ENCODE results near the gene P2RY1.
"Not testable (repeated sequence)": the region's sequence is repeated elsewhere in the genome, so short reads cannot be mapped to it uniquely, and the experiment has no call there.

Gene P2RY1

DNA sequence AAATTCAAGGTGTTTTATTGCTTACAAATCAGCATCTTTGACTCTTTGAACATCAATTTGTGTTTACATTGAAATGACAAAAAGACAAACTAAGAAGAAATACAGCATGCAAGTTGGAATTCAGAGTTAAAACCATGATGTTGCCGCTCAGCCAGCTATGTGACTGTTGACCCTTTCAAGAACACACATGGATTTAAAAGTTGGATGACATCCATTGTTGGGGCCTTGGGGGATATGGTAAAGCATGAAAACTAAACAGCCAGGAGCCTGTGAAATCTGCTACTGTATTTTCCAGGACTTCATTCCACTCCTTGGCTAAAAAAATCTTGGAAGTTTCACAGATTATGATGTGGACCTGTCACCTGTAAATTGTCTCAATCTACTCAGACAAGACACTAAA is 4.6 kb downstream of the P2RY1 start:
- no peak overlapping the region for H3K27ac ChIP-seq
- TF ChIP-seq CTCF (conservative IDR thresholded peaks at IDR 0.05), result no peak

DNA sequence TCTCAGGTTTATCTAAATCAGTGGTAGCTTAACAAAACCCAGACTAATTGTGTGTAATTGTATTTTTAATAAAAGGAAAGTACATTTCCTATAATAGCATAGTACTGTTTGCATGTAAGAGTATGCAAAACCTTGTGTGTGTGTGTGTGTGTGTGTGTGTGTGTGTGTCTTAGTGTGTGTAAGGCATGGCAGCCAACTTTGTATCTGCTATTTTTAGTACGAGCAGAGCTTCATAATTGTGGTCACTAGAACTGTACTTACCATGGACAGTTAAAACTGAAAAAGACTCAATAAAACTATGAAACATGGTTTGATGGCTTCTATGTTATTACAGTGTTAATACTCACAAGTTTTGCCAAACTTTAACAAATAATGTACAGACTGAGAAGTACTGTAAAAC is 6.2 kb downstream of the P2RY1 start:
- no peak for TF ChIP-seq CTCF (conservative IDR thresholded peaks at IDR 0.05)
- no peak overlapping the region for H3K27ac ChIP-seq

GRCh38 chr3:152842413-152842812 is 7.5 kb downstream of the P2RY1 start:
- H3K27ac ChIP-seq, result no peak overlapping the region
- no peak for TF ChIP-seq CTCF (conservative IDR thresholded peaks at IDR 0.05)

DNA sequence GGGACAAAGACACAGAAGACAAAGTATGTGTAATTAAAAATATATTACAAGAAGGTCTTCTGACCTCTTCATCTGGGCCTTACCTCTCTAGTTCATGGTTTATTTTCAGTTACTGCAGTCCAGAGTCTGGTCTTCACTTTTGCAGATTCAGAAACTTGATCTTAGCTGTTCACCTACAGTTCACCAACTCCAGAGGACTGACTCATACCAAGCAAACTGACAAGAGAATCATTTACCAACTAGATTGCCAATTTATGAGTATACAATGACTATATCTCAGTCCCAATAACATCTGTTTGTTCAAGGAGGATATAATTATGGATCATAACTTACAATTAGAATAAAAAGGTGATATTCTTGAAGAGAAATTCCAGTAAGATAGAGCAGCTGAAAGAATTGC is 9.0 kb downstream of the P2RY1 start:
- H3K27ac ChIP-seq, result no peak overlapping the region
- no peak for TF ChIP-seq CTCF (conservative IDR thresholded peaks at IDR 0.05)

DNA sequence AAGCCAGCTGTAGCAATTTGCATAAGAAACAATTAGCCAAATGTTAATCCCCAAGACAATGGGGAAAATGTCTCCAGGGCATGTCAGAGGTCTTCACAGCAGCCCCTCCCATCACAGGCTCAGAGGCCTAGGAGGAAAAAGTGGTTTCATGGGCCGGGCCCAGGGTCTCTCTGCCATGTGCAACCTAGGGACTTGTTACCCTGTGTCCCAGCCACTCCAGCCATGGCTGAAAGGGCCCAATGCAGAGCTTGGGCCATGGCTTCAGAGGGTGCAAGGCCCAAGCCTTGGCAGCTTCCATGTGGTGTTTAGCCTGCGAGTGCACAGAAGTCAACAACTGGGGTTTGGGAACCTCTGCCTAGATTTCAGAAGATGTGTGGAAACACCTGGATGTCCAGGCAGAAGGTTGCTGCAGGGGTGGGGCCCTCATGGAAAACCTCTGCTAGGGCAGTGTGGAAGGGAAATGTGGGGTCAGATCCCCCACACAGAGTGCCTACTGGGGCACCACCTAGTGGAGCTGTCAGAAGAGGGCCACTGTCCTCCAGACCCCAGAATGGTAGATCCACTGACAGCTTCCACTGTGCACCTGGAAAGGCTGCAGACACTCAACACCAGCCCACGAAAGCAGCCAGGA is 11.8 kb downstream of the P2RY1 start:
- not testable (repeated sequence) for H3K27ac ChIP-seq

DNA sequence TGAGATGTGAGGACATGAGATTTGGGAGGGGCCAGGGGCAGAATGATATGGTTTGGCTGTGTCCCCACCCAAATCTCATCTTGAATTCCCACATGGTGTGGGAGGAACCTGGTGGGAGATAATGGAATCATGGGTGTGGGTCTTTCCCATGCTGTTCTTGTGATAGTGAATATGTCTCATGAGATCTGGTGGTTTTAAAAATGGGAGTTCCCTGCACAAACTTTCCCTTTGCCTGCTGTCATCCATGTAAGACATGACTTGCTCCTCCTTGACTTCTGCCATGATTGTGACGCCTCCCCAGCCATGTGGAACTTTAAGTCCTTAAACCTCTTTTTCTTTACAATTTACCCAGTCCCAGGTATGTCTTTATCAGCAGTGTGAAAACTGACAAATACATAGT is 12.7 kb downstream of the P2RY1 start:
- not testable (repeated sequence) for H3K27ac ChIP-seq

GRCh38 chr3:152849996-152850578 is 15.2 kb downstream of the P2RY1 start:
- no peak for TF ChIP-seq CTCF (conservative IDR thresholded peaks at IDR 0.05)
- H3K27ac ChIP-seq, result no peak overlapping the region

DNA sequence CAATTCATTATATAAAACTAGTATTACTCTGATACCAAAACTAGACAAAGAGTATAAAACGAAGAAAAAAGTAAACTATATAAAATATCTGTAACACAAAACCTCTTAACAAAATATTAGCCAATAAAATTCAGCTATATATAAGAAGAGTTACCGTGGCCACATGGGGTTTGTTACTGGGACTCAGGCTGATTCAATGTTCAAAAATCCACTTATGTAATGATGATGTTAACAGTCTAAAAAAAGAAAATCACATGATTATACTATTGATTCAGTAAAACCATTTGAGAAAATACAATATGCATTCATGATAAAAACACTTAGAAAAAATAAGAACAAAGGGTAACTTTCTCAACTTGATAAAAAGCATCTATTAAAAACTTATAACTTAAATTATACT is 18.3 kb downstream of the P2RY1 start:
- no peak overlapping the region for H3K27ac ChIP-seq
- no peak for TF ChIP-seq CTCF (conservative IDR thresholded peaks at IDR 0.05)

DNA sequence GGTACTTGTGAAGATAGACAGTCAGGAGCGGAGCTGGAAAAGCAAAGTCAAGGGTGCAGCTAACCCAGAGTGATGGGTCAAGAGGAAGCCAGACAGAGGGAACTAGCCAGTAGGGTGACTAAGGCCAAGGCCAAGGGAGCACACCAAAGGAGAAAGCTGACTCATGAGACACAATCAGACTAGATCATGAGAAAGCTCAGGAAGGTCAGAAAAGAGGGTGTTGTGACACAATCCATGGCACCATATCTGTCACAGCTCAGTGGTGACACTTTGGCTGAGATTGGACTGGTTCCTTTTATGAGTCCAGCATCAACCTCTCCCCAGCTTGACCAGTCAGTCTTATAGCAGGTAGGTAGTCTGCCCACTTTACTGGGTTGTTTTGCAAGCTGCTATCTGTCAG is 22.2 kb downstream of the P2RY1 start:
- H3K27ac ChIP-seq, result no peak overlapping the region
- no peak for TF ChIP-seq CTCF (conservative IDR thresholded peaks at IDR 0.05)
